Neural cell (in vitro differentiated cells): Measurements from ENCODE around the gene PACS2.

Experiments
- CTCF ChIP-seq: fragments of 450-650 bp; IDR thresholded peaks from 2 replicates; pipeline ENCODE4 v1.5.1; 2014; ENCODE audit warnings: antibody characterized with exemption, mild to moderate bottlenecking, moderate library complexity; ENCODE audit not compliant: poor library complexity, severe bottlenecking
- EP300 ChIP-seq: fragments of 450-650 bp; conservative IDR thresholded peaks from 2 replicates; pipeline ENCODE4 v1.6.1; 2014; ENCODE audit warnings: antibody characterized with exemption, mild to moderate bottlenecking, moderate library complexity; ENCODE audit not compliant: poor library complexity, severe bottlenecking
- EZH2 ChIP-seq: fragments of 200-600, 300-800 bp; shearing (Covaris generic), sonication (generic); IDR thresholded peaks from 2 replicates; pipeline ENCODE4 v1.6.1; 2014; ENCODE audit warnings: antibody characterized with exemption, low read length, borderline replicate concordance, mild to moderate bottlenecking; ENCODE audit not compliant: insufficient read depth, poor library complexity, severe bottlenecking
- MXI1 ChIP-seq: fragments of 450-650 bp; conservative IDR thresholded peaks from 2 replicates; pipeline ENCODE4 v1.6.1; 2014; ENCODE audit warnings: antibody characterized with exemption, mild to moderate bottlenecking; ENCODE audit not compliant: poor library complexity, severe bottlenecking
- POLR2AphosphoS5 ChIP-seq: IDR thresholded peaks from 2 replicates; pipeline ENCODE4 v1.6.1; 2012
- SMC3 ChIP-seq: fragments of 450-650 bp; conservative IDR thresholded peaks from 2 replicates; pipeline ENCODE4 v1.6.1; 2014; ENCODE audit warnings: antibody characterized with exemption, mild to moderate bottlenecking, moderate library complexity; ENCODE audit not compliant: poor library complexity
- TAF1 ChIP-seq: IDR thresholded peaks from 2 replicates; pipeline ENCODE4 v1.6.1; 2012; ENCODE audit warnings: low read depth
- TF ChIP-seq, protein P1 (sequence below): IDR thresholded peaks from 2 replicates; pipeline ENCODE4 v1.6.1; 2012; ENCODE audit warnings: borderline replicate concordance

DNA sequence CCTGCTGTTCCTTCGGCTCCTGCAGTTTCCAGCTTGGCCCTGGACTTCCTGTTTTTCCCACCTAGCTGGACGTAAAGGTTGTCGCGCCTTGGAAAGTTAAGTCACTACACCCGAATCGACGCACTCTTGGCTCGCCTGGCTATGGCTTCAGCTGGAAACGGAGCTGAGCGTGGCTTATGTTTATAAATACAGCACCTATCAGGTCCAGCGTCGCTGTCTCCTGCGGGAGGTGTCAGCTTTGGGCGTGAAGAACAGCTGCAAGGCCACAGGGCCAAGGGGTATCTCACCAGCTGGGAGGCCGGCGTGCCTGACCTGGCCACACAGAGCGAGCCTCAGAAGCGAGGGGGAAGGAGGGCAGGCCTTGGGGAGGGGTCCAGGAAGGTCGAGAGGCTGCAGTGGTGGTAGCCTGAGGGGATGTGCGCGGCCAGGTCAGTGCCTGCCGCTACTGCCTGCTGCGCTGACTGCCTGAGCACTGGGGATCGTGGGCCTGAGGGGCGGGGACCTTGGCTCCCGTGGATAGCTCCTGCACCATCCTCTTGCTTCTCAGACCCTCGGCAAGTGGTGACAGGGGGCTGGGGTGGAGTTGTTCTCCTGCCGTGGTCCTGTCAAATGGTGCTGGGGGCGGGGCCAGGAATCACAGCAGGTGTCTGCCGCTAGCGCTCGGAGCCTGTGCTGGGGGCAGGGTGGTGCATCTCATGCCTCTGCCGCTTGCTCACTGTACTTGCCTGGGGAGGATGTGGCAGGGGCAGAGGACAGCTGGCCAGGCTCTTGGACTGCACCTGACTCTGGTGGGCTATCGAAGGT, 12.5 kb downstream of the PACS2 start:
- no peak for TF ChIP-seq CTCF
- TF ChIP-seq POLR2AphosphoS5: no peak
- no peak for TF ChIP-seq EZH2
- no peak for TF ChIP-seq EP300
- TF ChIP-seq, protein P1, sequence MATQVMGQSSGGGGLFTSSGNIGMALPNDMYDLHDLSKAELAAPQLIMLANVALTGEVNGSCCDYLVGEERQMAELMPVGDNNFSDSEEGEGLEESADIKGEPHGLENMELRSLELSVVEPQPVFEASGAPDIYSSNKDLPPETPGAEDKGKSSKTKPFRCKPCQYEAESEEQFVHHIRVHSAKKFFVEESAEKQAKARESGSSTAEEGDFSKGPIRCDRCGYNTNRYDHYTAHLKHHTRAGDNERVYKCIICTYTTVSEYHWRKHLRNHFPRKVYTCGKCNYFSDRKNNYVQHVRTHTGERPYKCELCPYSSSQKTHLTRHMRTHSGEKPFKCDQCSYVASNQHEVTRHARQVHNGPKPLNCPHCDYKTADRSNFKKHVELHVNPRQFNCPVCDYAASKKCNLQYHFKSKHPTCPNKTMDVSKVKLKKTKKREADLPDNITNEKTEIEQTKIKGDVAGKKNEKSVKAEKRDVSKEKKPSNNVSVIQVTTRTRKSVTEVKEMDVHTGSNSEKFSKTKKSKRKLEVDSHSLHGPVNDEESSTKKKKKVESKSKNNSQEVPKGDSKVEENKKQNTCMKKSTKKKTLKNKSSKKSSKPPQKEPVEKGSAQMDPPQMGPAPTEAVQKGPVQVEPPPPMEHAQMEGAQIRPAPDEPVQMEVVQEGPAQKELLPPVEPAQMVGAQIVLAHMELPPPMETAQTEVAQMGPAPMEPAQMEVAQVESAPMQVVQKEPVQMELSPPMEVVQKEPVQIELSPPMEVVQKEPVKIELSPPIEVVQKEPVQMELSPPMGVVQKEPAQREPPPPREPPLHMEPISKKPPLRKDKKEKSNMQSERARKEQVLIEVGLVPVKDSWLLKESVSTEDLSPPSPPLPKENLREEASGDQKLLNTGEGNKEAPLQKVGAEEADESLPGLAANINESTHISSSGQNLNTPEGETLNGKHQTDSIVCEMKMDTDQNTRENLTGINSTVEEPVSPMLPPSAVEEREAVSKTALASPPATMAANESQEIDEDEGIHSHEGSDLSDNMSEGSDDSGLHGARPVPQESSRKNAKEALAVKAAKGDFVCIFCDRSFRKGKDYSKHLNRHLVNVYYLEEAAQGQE: no peak
- no peak for TF ChIP-seq TAF1
- no peak for TF ChIP-seq SMC3
- TF ChIP-seq MXI1: no peak
